ENCODE results near the gene CACNA2D1.

DNA sequence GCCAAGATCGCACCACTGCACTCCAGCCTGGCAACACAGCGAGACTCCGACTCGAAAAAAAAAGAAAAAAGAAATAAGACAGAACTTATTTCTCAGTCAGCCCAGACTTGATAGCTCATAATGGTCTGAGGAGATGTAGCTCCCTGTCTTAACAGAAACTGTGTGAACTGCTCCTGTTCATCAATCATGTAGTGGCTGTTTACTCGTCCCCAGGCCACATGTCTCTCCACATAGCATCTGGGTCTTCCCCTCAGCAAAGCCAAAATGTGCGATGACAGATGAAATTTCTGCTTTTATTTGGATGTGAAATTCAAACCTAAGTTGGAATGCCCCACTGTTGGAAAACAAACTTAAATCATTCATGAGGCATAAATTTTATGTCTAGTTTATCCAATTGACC is 219.0 kb downstream of the CACNA2D1 start:
- TF ChIP-seq CTCF (IDR thresholded peaks at IDR 0.05) (no peak), POLR2A (IDR thresholded peaks at IDR 0.05) (no peak)
